Measurements from ENCODE around the gene SOX6.

- no peak for TF ChIP-seq CTCF (conservative IDR thresholded peaks at IDR 0.05 in 1 of 2, IDR thresholded peaks at IDR 0.05 in 1 of 2; ENCODE audit: low read depth in 1 of 2, low read length in 2 of 2)
- TF ChIP-seq EZH2 (IDR thresholded peaks at IDR 0.05; ENCODE audit: low read length, missing control alignments), result no peak
Observed at GRCh38 chr11:16158426-16158994, 197.8 kb downstream of the SOX6 start.

Measured in fibroblast of lung (primary cell).